ENCODE data around the gene SYNE3.

DNA sequence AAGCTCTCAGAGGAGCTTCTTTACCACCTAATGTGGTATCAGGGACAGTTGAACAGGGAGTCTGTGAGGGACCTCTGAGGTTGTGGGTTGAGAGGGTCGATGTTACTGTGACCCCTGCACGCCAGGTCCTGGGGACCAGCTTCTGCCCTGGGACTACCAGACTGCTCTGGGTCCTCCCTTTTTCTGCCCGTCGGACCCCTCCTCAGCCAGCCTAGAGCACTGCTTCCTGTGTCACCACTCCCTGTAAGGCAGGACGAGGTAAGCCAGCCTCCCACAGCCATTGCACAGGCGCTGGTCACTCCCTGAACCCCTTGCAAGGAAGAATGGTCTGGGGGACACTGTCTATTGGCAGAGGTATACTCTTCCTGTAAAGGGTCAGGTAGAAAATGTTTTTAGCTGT, 38.1 kb downstream of the SYNE3 start:
- TF ChIP-seq, protein P1, sequence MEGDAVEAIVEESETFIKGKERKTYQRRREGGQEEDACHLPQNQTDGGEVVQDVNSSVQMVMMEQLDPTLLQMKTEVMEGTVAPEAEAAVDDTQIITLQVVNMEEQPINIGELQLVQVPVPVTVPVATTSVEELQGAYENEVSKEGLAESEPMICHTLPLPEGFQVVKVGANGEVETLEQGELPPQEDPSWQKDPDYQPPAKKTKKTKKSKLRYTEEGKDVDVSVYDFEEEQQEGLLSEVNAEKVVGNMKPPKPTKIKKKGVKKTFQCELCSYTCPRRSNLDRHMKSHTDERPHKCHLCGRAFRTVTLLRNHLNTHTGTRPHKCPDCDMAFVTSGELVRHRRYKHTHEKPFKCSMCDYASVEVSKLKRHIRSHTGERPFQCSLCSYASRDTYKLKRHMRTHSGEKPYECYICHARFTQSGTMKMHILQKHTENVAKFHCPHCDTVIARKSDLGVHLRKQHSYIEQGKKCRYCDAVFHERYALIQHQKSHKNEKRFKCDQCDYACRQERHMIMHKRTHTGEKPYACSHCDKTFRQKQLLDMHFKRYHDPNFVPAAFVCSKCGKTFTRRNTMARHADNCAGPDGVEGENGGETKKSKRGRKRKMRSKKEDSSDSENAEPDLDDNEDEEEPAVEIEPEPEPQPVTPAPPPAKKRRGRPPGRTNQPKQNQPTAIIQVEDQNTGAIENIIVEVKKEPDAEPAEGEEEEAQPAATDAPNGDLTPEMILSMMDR (IDR thresholded peaks at IDR 0.05 in 2 of 3, conservative IDR thresholded peaks at IDR 0.05 in 1 of 3; ENCODE audit: control insufficient read depth in 2 of 3, extremely low read depth in 1 of 3, insufficient read depth in 1 of 3, low read depth in 3 of 3, low read length in 3 of 3) = no peak
- TF ChIP-seq, protein P2, sequence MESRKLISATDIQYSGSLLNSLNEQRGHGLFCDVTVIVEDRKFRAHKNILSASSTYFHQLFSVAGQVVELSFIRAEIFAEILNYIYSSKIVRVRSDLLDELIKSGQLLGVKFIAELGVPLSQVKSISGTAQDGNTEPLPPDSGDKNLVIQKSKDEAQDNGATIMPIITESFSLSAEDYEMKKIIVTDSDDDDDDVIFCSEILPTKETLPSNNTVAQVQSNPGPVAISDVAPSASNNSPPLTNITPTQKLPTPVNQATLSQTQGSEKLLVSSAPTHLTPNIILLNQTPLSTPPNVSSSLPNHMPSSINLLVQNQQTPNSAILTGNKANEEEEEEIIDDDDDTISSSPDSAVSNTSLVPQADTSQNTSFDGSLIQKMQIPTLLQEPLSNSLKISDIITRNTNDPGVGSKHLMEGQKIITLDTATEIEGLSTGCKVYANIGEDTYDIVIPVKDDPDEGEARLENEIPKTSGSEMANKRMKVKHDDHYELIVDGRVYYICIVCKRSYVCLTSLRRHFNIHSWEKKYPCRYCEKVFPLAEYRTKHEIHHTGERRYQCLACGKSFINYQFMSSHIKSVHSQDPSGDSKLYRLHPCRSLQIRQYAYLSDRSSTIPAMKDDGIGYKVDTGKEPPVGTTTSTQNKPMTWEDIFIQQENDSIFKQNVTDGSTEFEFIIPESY (IDR thresholded peaks at IDR 0.05) = no peak
- TF ChIP-seq TARDBP (IDR thresholded peaks at IDR 0.05; ENCODE audit: borderline replicate concordance) (no peak), POLR2A (IDR thresholded peaks at IDR 0.05; ENCODE audit: low read depth, low read length) (no peak), JUND (IDR thresholded peaks at IDR 0.05; ENCODE audit: low read depth, low read length) (no peak), TAF1 (IDR thresholded peaks at IDR 0.05; ENCODE audit: borderline replicate concordance, low read depth, low read length) (no peak), HDGF (IDR thresholded peaks at IDR 0.05) (no peak), FOS (IDR thresholded peaks at IDR 0.05; ENCODE audit: borderline replicate concordance, extremely low read depth, insufficient read length) (no peak), EZH2 (IDR thresholded peaks at IDR 0.05; ENCODE audit: borderline replicate concordance, control insufficient read depth, low read depth, low read length) (no peak), SP1 (IDR thresholded peaks at IDR 0.05; ENCODE audit: low read depth, low read length) (no peak)
- TF ChIP-seq, protein P3, sequence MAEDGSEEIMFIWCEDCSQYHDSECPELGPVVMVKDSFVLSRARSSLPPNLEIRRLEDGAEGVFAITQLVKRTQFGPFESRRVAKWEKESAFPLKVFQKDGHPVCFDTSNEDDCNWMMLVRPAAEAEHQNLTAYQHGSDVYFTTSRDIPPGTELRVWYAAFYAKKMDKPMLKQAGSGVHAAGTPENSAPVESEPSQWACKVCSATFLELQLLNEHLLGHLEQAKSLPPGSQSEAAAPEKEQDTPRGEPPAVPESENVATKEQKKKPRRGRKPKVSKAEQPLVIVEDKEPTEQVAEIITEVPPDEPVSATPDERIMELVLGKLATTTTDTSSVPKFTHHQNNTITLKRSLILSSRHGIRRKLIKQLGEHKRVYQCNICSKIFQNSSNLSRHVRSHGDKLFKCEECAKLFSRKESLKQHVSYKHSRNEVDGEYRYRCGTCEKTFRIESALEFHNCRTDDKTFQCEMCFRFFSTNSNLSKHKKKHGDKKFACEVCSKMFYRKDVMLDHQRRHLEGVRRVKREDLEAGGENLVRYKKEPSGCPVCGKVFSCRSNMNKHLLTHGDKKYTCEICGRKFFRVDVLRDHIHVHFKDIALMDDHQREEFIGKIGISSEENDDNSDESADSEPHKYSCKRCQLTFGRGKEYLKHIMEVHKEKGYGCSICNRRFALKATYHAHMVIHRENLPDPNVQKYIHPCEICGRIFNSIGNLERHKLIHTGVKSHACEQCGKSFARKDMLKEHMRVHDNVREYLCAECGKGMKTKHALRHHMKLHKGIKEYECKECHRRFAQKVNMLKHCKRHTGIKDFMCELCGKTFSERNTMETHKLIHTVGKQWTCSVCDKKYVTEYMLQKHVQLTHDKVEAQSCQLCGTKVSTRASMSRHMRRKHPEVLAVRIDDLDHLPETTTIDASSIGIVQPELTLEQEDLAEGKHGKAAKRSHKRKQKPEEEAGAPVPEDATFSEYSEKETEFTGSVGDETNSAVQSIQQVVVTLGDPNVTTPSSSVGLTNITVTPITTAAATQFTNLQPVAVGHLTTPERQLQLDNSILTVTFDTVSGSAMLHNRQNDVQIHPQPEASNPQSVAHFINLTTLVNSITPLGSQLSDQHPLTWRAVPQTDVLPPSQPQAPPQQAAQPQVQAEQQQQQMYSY (CRISPR knock-in tag; IDR thresholded peaks at IDR 0.05) = no peak
- TF ChIP-seq, protein P4, sequence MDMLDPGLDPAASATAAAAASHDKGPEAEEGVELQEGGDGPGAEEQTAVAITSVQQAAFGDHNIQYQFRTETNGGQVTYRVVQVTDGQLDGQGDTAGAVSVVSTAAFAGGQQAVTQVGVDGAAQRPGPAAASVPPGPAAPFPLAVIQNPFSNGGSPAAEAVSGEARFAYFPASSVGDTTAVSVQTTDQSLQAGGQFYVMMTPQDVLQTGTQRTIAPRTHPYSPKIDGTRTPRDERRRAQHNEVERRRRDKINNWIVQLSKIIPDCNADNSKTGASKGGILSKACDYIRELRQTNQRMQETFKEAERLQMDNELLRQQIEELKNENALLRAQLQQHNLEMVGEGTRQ (IDR thresholded peaks at IDR 0.05; ENCODE audit: borderline replicate concordance, low read depth, low read length) = no peak

Measured in GM12878 (cell line).